H9 (cell line): ENCODE results near the gene ZNF800. TPM values are rescaled to one million over a fixed set of nuclear protein-coding genes. Genes with fewer than 3 reads are reported as not detected.

Experiments used
- DNase-seq: peaks from one replicate; pipeline ENCODE4 v3.0.0-alpha.2; 2017
- H2AFZ ChIP-seq: one replicate; pipeline ENCODE4 v1.6.1; 2013; ENCODE audit warnings: mild to moderate bottlenecking, low read length, control low read depth, moderate library complexity
- H2AK5ac ChIP-seq: 2 replicates; pipeline ENCODE4 v1.6.1; 2013; ENCODE audit warnings: low read length, control low read depth, mixed read lengths; ENCODE audit not compliant: insufficient read length
- H2BK120ac ChIP-seq: one replicate; pipeline ENCODE4 v1.6.1; 2013; ENCODE audit warnings: low read depth, mild to moderate bottlenecking, low read length, control low read depth, inconsistent platforms; ENCODE audit not compliant: poor library complexity, severe bottlenecking
- H2BK12ac ChIP-seq: 2 replicates; pipeline ENCODE4 v1.6.1; 2013; ENCODE audit warnings: low read length, control low read depth, mixed read lengths, low read depth; ENCODE audit not compliant: insufficient read length
- H2BK15ac ChIP-seq: 2 replicates; pipeline ENCODE4 v1.6.1; 2013; ENCODE audit warnings: low read depth, low read length, control low read depth
- H2BK20ac ChIP-seq: one replicate; pipeline ENCODE4 v1.6.1; 2013; ENCODE audit warnings: low read depth, mild to moderate bottlenecking, low read length, control low read depth, inconsistent platforms; ENCODE audit not compliant: poor library complexity, severe bottlenecking
- H2BK5ac ChIP-seq: 2 replicates; pipeline ENCODE4 v1.6.1; 2013; ENCODE audit warnings: low read length, control low read depth, mixed read lengths; ENCODE audit not compliant: insufficient read length
- H3K14ac ChIP-seq: 2 replicates; pipeline ENCODE4 v1.6.1; 2013; ENCODE audit warnings: low read length, control low read depth; ENCODE audit not compliant: insufficient read depth
- H3K18ac ChIP-seq: 2 replicates; pipeline ENCODE4 v1.6.1; 2013; ENCODE audit warnings: low read depth, mild to moderate bottlenecking, mixed read lengths, low read length, control low read depth; ENCODE audit not compliant: insufficient read length
- H3K23ac ChIP-seq: 2 replicates; pipeline ENCODE4 v1.6.1; 2013; ENCODE audit warnings: low read length, control low read depth, mixed read lengths, low read depth; ENCODE audit not compliant: insufficient read length
- H3K23me2 ChIP-seq: 2 replicates; pipeline ENCODE4 v1.6.1; 2013; ENCODE audit warnings: low read depth, mild to moderate bottlenecking, mixed read lengths, low read length, control low read depth; ENCODE audit not compliant: insufficient read length, poor library complexity, severe bottlenecking
- H3K27ac ChIP-seq: 2 replicates; pipeline ENCODE4 v1.5.1; 2013; ENCODE audit warnings: low read length, control low read depth, mixed read lengths, low read depth; ENCODE audit not compliant: insufficient read length
- H3K27me3 ChIP-seq: 2 replicates; pipeline ENCODE4 v1.6.1; 2013; ENCODE audit warnings: low read length, control low read depth, inconsistent platforms; ENCODE audit not compliant: insufficient read depth
- H3K4ac ChIP-seq: 2 replicates; pipeline ENCODE4 v1.6.1; 2013; ENCODE audit warnings: low read depth, mild to moderate bottlenecking, control low read depth, inconsistent platforms, low read length, moderate library complexity
- H3K4me1 ChIP-seq: 2 replicates; pipeline ENCODE4 v1.6.1; 2013; ENCODE audit warnings: low read length, control low read depth, inconsistent platforms; ENCODE audit not compliant: insufficient read depth
- H3K4me2 ChIP-seq: 2 replicates; pipeline ENCODE4 v1.6.1; 2013; ENCODE audit warnings: low read length, control low read depth, mixed read lengths; ENCODE audit not compliant: insufficient read length, insufficient read depth
- H3K56ac ChIP-seq: 2 replicates; pipeline ENCODE4 v1.6.1; 2013; ENCODE audit warnings: low read depth, mild to moderate bottlenecking, mixed read lengths, low read length, control low read depth; ENCODE audit not compliant: insufficient read length
- H3K79me1 ChIP-seq: 2 replicates; pipeline ENCODE4 v1.6.1; 2013; ENCODE audit warnings: low read depth, mild to moderate bottlenecking, moderate library complexity, low read length, control low read depth, inconsistent platforms; ENCODE audit not compliant: insufficient read depth, poor library complexity, severe bottlenecking
- H3K79me2 ChIP-seq: 2 replicates; pipeline ENCODE4 v1.6.1; 2013; ENCODE audit warnings: low read length, control low read depth, inconsistent platforms; ENCODE audit not compliant: insufficient read depth
- H3K9ac ChIP-seq: 2 replicates; pipeline ENCODE4 v1.6.1; 2013; ENCODE audit warnings: low read length, control low read depth, mixed read lengths; ENCODE audit not compliant: insufficient read length; ENCODE audit errors: extremely low read depth
- H3K9me3 ChIP-seq: one replicate; pipeline ENCODE4 v1.6.1; 2013; ENCODE audit warnings: low read depth, low read length, inconsistent platforms; ENCODE audit not compliant: control insufficient read depth
- H3T11ph ChIP-seq: one replicate; pipeline ENCODE4 v1.6.1; 2013; ENCODE audit warnings: mild to moderate bottlenecking, low read length, control low read depth, inconsistent platforms
- H4K20me1 ChIP-seq: one replicate; pipeline ENCODE4 v1.6.1; 2013; ENCODE audit not compliant: control insufficient read depth, insufficient read length, insufficient read depth
- H4K5ac ChIP-seq: 2 replicates; pipeline ENCODE4 v1.6.1; 2013; ENCODE audit warnings: low read depth, mild to moderate bottlenecking, mixed read lengths, low read length, control low read depth; ENCODE audit not compliant: insufficient read length
- H4K8ac ChIP-seq: replicated peaks from 2 replicates; pipeline ENCODE4 v1.6.1; 2013; ENCODE audit warnings: low read length, control low read depth, mixed read lengths, low read depth; ENCODE audit not compliant: insufficient read length
- H4K91ac ChIP-seq: 2 replicates; pipeline ENCODE4 v1.6.1; 2013; ENCODE audit warnings: low read depth, mild to moderate bottlenecking, moderate library complexity, mixed read lengths, low read length, control low read depth; ENCODE audit not compliant: insufficient read length
- H3K27ac Mint-ChIP-seq, 3 experiments: 2 replicates in 2 of 3; 3 replicates in 1 of 3; pipeline ENCODE4 v1.8.0; 2020 to 2021; ENCODE audit warnings: mixed read lengths in 3 of 3, mild to moderate bottlenecking in 1 of 3, moderate library complexity in 1 of 3
- H3K27me3 Mint-ChIP-seq: 2 replicates; pipeline ENCODE4 v1.8.0; 2021; ENCODE audit warnings: low read depth, mild to moderate bottlenecking, moderate library complexity, mixed read lengths
- H3K36me3 Mint-ChIP-seq, 3 experiments: 2 replicates in 2 of 3; 3 replicates in 1 of 3; pipeline ENCODE4 v1.8.0; 2020 to 2021; ENCODE audit warnings: low read depth in 3 of 3, mixed read lengths in 3 of 3; ENCODE audit not compliant: insufficient read depth in 1 of 3
- H3K4me1 Mint-ChIP-seq, 2 experiments: 2 replicates each; pipeline ENCODE4 v1.8.0; 2020; ENCODE audit warnings: mixed read lengths in 2 of 2
- H3K4me3 Mint-ChIP-seq, 2 experiments: 2 replicates in 1 of 2; 3 replicates in 1 of 2; pipeline ENCODE4 v1.8.0; 2020 to 2021; ENCODE audit warnings: mild to moderate bottlenecking in 2 of 2, mixed read lengths in 2 of 2, moderate library complexity in 1 of 2
- H3K9me3 Mint-ChIP-seq, 2 experiments: 2 replicates in 1 of 2; 3 replicates in 1 of 2; pipeline ENCODE4 v1.8.0; 2020; ENCODE audit warnings: mild to moderate bottlenecking in 2 of 2, mixed read lengths in 2 of 2, moderate library complexity in 1 of 2
- CTCF ChIP-seq: fragments of 200-600 bp; sonication (generic); conservative IDR thresholded peaks from 3 replicates; pipeline ENCODE4 v1.8.0; 2021; ENCODE audit warnings: antibody characterized with exemption, mild to moderate bottlenecking
- WGBS: extraction: QIAGEN DNeasy Blood & Tissue Kit; methylation state at CpG from one replicate; pipeline ENCODE4 v1.1.7; 2013; ENCODE audit warnings: missing lambda C conversion rate, low lambda C conversion rate, mixed read lengths; ENCODE audit not compliant: insufficient read length; ENCODE audit errors: extremely low coverage; 5-methylcytosine and 5-hydroxymethylcytosine counted together
- total RNA-seq: library from RNA; stranded (reverse); gene quantifications from 2 replicates; pipeline ENCODE4 v1.2.1, GENCODE V29; 2021

Gene ZNF800
- total RNA-seq, 1 experiment from 2014 or later: 11.0 TPM

- Histone ChIP-seq H4K20me1 (no peaks in the 10 kb centered on the region), H3K4me2 (no peak overlapping the region), H2BK5ac (no peak overlapping the region), H4K5ac (no peak overlapping the region), H4K8ac (no peak overlapping the region), H3K27me3 (peaks cover 4% of the 10 kb centered on the region; the same call in 1 of the 2 replicates), H2AFZ (no peak overlapping the region), H3K4me1 (no peaks in the 10 kb centered on the region), H3K56ac (no peak overlapping the region), H3K9ac (no peak overlapping the region), H4K91ac (no peak overlapping the region), H2AK5ac (no peak overlapping the region), H3K23ac (no peak overlapping the region), H3K23me2 (peaks cover 11% of the 10 kb centered on the region), H2BK20ac (no peak overlapping the region), H2BK120ac (no peak overlapping the region), H2BK12ac (no peak overlapping the region), H3K18ac (no peak overlapping the region), H3T11ph (no peak overlapping the region), H3K79me2 (no peaks in the 10 kb centered on the region; the same call in 1 of the 2 replicates), H3K9me3 (no peaks in the 10 kb centered on the region), H3K4ac (no peak overlapping the region), H2BK15ac (no peak overlapping the region), H3K14ac (no peak overlapping the region), H3K79me1 (no peaks in the 10 kb centered on the region), H3K27ac (no peak overlapping the region)
- Mint-ChIP-seq H3K27me3 (peaks cover 24% of the 10 kb centered on the region), H3K36me3 (peaks cover 0 to 19% (median 0%) of the 10 kb centered on the region in 3 experiments; a peak in 3 of 7 replicates), H3K4me1 (peaks cover 4 to 14% of the 10 kb centered on the region in 2 experiments; a peak in 3 of 4 replicates), H3K27ac (no peak overlapping the region), H3K9me3 (no peaks in the 10 kb centered on the region; a peak in 2 of 5 replicates), H3K4me3 (no peak overlapping the region)
- DNase-seq: no peak
- no peak for TF ChIP-seq CTCF
- no CpG with 5 or more reads among the region's 1 CpG for WGBS
These were observed 3.2 kb downstream of the ZNF800 start for GRCh38 chr7:127389321-127389720.
